Medulla oblongata (tissue), 1 donor: ENCODE measurements around the gene ARF4.
A peak's percentile ranks its signal among the peaks of the same experiment; 100 is the strongest.

Source experiments
- DNase-seq: peaks from one replicate; pipeline ENCODE4 v3.0.0-alpha.2; 2015; ENCODE audit errors: extremely low spot score

The ARF4 gene

DNA sequence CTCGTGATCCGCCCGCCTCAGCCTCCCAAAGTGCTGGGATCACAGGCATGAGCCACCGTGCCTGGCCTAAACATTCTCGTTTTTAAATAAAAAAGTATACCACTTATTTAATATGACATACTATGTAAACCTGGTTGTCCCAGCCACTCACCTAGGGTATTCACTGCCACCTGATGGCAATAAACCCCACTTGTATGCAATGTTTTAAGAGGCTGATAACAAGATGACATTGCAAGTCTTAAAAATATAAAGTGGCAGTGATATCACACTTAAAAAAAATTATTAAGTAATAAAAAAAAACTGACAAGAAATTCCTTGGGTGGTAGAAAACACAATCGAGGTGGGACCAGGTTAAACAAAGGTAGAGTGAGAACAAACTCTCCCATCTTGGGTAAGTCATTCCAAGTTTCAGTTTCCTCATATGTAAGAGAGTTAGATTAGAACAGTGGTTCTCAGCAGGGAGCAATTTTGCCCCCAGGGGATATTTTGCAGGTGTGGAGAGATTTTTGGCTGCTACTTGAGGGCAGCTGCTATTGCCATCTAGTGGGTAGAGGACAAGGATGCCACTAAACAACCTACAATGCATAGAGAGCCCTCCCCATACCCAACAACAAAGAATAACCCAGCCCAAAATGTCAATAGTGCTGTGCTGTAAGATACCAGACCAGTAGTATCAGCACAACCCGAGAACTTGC lies 14.5 kb downstream of the ARF4 start:
- no peak for DNase-seq

GRCh38 chr3:57577801-57578200 lies 19.3 kb downstream of the ARF4 start:
- no peak for DNase-seq

GRCh38 chr3:57575966-57576626 lies 21.0 kb downstream of the ARF4 start:
- DNase-seq, result peak; percentile 35

DNA sequence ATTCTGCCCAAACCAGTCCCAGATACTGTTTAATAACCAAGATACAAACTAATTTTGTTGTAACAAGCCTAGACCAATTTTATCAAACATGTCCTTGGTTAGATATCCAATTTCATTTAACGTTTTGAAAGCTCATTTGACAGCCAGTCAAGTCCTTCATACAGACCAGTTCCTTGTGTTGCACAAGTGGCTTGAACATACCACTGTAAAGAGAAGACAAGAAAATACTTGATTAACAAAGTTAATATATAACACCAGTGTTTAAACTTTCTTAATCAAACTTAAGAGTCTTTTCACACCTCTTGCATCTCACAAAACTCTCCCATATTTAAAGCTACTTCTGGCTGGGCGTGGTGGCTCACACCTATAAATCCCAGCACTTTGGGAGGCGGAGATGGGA lies 25.0 kb downstream of the ARF4 start:
- DNase-seq, result no peak

- no peak for DNase-seq
Observed at GRCh38 chr3:57570878-57571277, 26.3 kb downstream of the ARF4 start.

- DNase-seq, result no peak
Observed at GRCh38 chr3:57569859-57570450, 27.2 kb downstream of the ARF4 start.

GRCh38 chr3:57559526-57559925 lies 37.6 kb downstream of the ARF4 start:
- no peak for DNase-seq

DNA sequence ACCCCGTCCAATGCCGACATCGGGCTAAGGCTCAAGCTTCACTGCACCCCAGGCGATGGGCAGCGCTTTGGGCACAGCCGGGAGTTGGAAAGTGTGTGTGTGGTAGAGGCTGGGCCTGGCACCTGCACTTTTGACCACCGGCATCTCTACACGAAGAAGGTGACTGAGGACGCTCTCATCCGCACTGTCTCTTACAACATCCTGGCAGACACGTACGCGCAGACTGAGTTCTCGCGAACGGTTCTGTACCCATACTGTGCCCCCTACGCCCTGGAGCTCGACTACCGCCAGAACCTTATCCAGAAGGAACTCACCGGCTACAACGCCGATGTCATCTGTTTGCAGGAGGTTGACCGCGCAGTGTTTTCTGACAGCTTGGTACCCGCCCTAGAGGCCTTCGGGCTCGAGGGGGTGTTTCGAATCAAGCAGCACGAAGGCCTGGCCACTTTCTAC lies 40.0 kb downstream of the ARF4 start:
- no peak for DNase-seq

GRCh38 chr3:57556459-57557084 lies 40.6 kb downstream of the ARF4 start:
- no peak for DNase-seq

- peak; percentile 95 for DNase-seq
Observed at GRCh38 chr3:57555738-57556458, 41.2 kb downstream of the ARF4 start, which contains the start of gene PDE12. PDE12 (plus strand) TSS chr3:57556274; CDS start chr3:57556380, 106 bp downstream.

GRCh38 chr3:57555306-57555705 lies 41.8 kb downstream of the ARF4 start:
- DNase-seq, result peak; percentile 17

DNA sequence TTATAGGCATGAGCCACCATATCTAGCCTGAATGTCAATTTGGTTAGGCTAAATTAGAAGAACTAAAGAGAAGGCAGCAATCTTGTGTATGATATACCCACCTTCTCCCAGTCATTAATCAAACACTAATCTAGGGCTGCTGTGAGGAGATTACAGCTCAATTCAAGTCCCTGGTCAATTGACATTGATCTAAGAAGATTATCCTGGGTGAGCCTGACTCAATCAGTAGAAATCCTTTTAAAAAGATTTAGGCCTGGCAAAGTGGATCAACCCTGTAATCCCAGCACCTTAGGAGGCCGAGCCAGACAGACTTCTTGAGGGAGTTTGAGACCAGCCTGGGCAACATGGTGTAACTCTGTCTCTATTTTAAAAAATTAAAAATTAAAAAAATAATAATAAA lies 50.5 kb downstream of the ARF4 start:
- DNase-seq, result no peak

DNA sequence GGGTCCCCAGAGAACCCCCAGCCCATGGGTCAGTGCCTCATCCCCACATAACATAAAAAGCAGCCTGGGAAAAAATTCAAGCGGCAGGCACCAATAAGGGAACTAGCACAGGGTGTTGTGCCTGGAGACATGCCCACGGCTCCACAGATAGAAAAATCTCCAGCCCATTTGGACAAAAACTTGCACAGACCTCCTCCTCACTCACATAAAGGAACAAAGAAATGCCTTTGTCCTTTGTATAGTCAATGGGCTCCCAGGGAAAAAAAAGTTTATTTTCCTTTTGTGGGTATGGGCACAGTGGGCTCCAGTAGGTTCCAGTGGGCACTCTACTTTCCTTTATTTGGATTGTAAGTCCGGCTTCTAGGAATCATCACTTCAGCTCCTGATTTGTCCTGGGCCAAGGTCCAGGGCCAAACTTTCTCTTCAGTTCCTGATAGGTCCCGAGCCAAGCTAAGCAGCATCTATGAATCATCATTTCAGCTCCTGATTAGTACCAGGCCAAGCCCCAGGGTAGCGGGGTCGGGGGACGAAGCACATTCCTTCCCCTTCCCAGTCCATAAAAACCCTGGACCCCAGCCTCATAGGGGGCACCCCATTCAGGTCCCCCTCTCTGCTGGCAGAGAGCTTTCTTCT lies 51.4 kb downstream of the ARF4 start:
- peak; percentile 50 for DNase-seq

GRCh38 chr3:57544181-57545125 lies 52.7 kb downstream of the ARF4 start, which contains the start of gene DNAH12:
DNAH12 (minus strand) TSS chr3:57544344; CDS start chr3:57542870, 1,474 bp downstream.
- DNase-seq, result no peak

GRCh38 chr3:57538465-57538864 lies 58.7 kb downstream of the ARF4 start:
- no peak for DNase-seq

DNA sequence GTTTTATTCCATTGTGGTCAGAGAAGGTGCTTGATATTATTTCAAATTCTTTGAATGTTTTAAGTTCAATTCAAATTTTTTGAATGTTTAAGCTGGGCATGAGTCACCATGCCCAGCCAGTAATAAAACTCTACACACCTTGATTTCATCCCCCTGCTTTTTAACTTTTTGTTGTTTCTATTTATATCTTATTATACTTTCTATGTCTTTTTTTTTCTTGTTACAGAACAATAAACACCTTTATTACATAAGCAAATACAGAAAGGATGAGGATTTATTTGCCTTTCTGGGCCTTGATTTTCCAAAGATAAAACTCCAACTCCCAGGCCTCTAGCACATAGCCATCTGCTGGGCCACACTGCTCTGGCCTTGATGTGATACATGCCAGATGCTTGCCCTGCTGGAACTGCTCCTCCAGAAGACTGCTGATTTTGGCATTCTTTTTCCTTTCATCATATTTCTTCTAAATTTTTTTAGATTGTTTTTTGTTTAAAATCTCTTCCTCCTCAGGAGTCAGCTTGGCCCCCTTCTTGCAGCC lies 67.0 kb downstream of the ARF4 start:
- no peak for DNase-seq
